Amygdala (tissue), 56 donors: ENCODE data around the gene LRRC23.
"Not testable (repeated sequence)": the region's sequence is repeated elsewhere in the genome, so short reads cannot be mapped to it uniquely, and the experiment has no call there.

Source experiments
- DNase-seq, 56 donors: peaks; one replicate each; lab custom pipeline; 2025; lab: John Stamatoyannopoulos, UW

Gene LRRC23

GRCh38 chr12:6899837-6900519 is 4.6 kb upstream of the LRRC23 start:
- peak in 41 of 56 donors; percentile 10 to 84 (median 41) for DNase-seq

DNA sequence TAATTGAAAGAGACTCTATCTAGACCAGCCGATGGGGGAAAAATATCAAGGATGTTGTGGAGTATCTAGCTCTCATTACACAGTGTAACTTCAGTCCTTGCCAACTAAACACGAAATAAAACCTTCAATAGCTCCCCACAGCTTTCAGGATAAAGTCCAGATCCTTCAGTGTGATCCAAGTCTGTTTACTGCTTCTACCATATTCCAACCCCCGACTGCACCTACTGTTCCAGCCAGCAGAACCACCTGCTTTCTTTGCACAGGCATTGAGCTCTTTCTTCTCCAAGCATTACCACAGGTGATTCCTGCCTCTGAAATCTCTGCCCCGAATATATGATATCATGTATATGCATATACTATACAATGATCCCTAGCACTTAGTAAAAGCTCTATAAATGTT is 2.2 kb upstream of the LRRC23 start:
- DNase-seq: no peak

DNA sequence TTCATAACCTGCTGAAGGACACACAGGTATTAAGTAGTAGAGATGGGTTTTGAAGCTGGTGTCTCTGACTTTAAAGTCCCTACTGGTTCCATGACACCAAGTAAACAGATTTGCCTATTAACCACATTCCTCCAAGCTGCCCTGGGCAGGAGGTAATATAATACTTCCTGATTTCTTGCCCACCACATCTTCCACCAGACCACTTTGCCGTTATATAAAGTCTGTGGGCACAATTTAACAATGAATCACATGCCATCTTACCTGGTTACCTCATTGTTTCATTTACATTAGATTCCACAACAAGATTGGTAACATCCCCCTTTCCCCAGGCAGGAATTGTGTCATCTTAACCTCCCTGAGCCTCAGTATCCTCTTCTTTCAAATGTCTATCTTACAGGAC is 900 bp upstream of the LRRC23 start:
- no peak for DNase-seq

GRCh38 chr12:6905414-6906040 is 905 bp downstream of the LRRC23 start:
- DNase-seq: no peak

DNA sequence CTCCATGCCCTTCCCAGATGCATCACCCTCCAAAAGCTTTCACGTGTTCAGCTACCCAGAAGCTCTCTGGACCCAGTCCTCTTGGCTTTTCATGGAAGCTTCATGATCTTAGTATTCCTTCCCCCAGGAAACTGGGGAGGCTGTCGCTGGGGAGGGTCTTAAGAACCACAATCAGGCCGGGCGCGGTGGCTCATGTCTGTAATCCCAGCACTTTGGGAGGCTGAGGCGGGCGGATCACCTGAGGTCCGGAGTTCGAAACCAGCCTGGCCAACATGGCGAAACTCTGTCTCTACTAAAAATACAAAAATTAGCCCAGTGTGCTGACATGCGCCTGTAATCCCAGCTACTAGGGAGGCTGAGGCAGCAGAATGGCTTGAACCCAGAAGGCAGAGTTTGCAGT is 3.5 kb downstream of the LRRC23 start:
- not testable (repeated sequence) for DNase-seq

DNA sequence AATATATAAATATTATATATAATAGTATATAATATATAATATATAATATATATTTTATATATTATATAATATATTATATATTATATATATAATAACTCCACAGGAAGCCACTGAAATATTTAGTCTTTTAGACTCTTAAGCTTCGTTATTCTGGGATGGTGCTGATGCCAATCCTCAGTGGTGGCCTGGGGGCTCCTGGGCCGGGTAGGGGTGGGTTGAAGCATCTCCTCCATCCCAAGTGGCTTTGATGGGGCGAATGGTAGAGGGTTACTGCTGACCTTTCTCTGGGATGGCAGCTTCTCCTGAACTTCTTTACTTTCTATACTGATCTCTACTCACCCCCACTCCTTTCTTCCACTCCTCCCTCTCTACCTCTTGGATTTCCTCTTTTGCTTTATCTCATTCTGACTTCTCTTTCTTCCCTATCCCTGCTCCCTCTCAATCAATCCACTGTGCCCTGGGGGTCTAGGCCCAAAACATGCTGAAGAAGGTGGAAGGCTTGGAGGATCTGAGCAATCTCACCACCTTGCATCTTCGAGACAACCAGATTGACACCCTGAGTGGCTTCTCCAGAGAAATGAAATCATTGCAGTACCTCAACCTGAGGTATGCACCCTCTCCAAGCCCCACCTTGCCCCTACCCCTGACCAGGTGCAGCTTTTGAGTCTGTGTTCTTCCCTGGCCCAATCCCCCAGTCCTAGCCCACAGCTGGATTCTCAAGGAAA is 5.0 kb downstream of the LRRC23 start:
- no peak for DNase-seq

GRCh38 chr12:6912164-6912935 is 7.7 kb downstream of the LRRC23 start:
- no peak for DNase-seq

- peak in 50 of 56 donors; percentile 23 to 87 (median 70) for DNase-seq
Measured at GRCh38 chr12:6914246-6914946, 9.8 kb downstream of the LRRC23 start, which contains the start of gene ENO2. TSS of gene ENO2 (plus strand) at chr12:6914580. CDS start at chr12:6915833, 1,253 bp downstream.

DNA sequence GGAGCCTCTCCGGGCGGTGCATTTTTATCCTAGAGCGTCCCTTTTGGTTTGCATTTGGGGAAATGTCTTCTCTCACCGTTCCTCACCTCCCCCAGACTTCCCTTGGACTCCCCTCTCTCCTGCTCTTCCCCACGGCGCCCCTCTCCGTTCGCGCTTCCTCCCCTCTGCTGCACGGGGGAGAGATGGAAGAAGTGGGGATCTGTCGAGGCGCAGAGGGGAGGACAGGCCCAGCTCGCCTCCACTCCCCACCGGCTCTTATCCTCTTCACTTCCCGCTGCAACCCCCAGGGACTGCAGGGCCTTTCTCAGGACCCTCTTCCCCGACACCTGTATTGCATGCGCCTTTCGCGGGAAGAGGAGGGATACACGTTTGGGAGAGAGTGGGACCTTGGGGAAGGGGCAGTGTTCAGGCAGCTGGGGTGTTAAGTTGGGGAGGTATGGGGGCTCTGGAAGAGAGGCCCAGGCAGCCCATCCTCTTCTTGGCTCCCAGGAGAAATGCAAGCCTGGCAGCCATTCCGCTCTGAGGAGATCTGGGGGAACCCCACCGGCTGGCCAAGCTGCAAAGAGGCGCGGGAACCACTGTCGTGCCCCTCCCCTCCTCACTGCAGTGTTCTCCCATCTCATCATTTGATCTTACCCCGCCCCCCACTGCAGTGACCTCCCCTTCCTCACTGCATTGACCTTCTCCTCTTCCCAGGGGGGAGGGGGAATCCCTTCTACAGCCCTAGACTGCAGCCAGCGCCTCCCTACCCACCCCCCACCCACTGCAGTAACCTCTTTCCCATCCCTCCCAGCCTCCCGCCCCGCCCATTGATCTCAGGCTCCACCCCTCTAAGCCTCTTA is 10.5 kb downstream of the LRRC23 start:
- DNase-seq: peak in 6 of 56 donors; percentile 22 to 74 (median 35)

- DNase-seq: no peak
Measured at GRCh38 chr12:6915789-6916285, 11.2 kb downstream of the LRRC23 start.

- DNase-seq: no peak
Measured at GRCh38 chr12:6916426-6917200, 12.0 kb downstream of the LRRC23 start.

- no peak for DNase-seq
Measured at GRCh38 chr12:6917491-6918231, 13.0 kb downstream of the LRRC23 start.

- DNase-seq: no peak
Measured at GRCh38 chr12:6919588-6919987, 15.0 kb downstream of the LRRC23 start.

DNA sequence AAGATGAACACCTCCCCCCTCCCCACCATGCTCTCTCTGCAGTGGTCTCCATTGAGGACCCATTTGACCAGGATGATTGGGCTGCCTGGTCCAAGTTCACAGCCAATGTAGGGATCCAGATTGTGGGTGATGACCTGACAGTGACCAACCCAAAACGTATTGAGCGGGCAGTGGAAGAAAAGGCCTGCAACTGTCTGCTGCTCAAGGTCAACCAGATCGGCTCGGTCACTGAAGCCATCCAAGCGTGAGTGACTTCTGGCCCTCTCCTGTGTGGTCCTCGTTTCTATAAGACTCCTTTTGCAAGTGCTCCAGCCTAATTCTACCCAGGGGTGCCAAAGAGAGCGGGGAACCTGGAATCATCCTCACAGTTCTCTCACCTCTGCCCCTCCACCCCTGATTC is 16.9 kb downstream of the LRRC23 start:
- no peak for DNase-seq

DNA sequence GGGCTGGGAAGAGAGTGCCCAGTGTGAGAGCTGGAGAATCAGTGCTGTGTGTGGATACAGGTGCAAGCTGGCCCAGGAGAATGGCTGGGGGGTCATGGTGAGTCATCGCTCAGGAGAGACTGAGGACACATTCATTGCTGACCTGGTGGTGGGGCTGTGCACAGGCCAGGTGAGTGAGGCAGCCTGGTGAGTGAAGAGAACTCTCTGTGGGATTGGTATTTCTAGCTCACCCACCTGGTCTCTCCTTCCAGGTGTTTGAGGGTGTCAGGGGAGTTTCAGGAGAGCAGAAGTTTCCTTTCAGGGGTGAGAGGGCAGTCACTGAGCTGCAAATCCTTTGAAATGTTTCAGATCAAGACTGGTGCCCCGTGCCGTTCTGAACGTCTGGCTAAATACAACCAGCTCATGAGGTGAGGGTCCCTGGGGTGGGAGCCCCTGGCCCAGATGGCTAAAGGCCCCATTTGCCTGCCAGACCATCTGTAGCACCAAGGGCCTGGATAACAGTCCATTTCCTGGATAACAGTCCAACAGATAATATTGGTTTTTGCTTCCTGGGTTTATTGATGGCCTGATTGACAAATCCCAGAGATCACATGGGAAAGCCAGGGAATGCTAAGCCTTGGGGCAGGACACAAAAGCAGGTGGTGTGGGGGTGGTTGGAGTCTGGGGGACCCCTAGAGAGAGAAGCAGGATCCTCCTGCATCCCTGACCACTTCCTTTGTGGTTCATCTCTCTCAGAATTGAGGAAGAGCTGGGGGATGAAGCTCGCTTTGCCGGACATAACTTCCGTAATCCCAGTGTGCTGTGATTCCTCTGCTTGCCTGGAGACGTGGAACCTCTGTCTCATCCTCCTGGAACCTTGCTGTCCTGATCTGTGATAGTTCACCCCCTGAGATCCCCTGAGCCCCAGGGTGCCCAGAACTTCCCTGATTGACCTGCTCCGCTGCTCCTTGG is 17.6 kb downstream of the LRRC23 start:
- no peak for DNase-seq

- DNase-seq: no peak
Measured at GRCh38 chr12:6923003-6923732, 18.5 kb downstream of the LRRC23 start.
